Measurements from ENCODE around the gene JADE2. TPM values are rescaled to one million over a fixed set of nuclear protein-coding genes. Genes with fewer than 3 reads are reported as not detected.

JADE2 gene
- total and polyA plus RNA-seq, 4 donors, result 3.9 to 11.4 (median 5.5) TPM

DNA sequence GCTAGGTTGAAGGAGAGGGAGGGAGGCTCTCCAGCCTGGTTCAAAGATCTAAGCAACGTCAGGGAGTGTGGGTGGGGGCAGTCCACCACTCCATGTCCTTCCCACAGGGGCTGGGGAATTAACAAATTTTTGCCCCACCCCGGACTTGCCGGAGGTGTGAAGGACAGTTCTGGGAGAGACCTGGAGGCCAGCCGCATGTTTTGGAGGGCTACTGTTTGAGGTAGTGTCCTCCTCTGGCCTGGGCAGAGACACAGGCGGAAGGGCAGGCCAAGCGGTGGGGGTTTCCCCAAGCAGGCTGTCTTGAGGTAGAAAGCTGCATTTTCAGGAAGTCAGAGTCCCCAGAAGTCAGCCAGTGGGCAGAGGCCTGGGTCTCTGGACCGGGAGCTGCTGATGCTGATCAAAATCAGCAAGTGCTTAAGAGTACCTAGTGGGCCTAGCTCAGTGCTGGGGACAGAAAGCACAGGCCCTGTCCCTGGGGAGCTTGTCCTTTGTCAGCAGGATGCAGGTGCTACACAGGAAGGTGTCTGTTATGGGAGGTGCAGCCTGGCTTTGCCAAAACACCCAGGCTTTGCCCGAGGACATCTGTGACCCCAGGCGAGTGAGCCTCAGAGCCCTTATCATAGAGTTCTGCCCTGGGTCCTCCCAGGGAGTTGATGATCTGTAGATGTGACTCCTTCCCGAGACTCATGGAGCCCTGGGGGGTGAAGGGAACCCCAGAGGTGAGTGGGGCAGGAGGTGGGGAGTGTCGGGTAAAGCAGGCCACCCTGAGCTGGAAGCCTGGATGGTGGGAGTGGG, 18.5 kb downstream of the JADE2 start:
- Histone ChIP-seq H3K27ac (ENCODE audit: low read depth in 1 of 2, low read length in 2 of 2) (no peak overlapping the region), H3K9me3 (ENCODE audit: control insufficient read depth in 4 of 4, low read length in 3 of 4) (no peaks in the 10 kb centered on the region), H3K27me3 (ENCODE audit: control insufficient read depth in 4 of 4, insufficient read depth in 4 of 4, low read length in 3 of 4) (no peaks in the 10 kb centered on the region), H3K9ac (ENCODE audit: low read depth in 1 of 2, low read length in 2 of 2) (no peak overlapping the region), H3K4me3 (ENCODE audit: low read depth in 1 of 3, low read length in 3 of 3) (no peak overlapping the region), H3K4me1 (ENCODE audit: control insufficient read depth in 4 of 4, insufficient read depth in 4 of 4, low read length in 3 of 4) (peaks cover 0 to 5% (median 0%) of the 10 kb centered on the region in 4 donors), H3K36me3 (ENCODE audit: control insufficient read depth in 4 of 4, insufficient read depth in 3 of 4, low read depth in 1 of 4, low read length in 3 of 4) (peaks cover 1 to 29% (median 21%) of the 10 kb centered on the region in 4 donors)
- WGBS, result 83% methylated on average over 11 of the region's 11 CpGs
- TF ChIP-seq, protein P1, sequence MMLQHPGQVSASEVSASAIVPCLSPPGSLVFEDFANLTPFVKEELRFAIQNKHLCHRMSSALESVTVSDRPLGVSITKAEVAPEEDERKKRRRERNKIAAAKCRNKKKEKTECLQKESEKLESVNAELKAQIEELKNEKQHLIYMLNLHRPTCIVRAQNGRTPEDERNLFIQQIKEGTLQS (IDR thresholded peaks at IDR 0.05), result no peak
- no peak for TF ChIP-seq SP1 (IDR thresholded peaks at IDR 0.05)
- no peak for TF ChIP-seq RAD21 (IDR thresholded peaks at IDR 0.05)
- TF ChIP-seq, protein P2, sequence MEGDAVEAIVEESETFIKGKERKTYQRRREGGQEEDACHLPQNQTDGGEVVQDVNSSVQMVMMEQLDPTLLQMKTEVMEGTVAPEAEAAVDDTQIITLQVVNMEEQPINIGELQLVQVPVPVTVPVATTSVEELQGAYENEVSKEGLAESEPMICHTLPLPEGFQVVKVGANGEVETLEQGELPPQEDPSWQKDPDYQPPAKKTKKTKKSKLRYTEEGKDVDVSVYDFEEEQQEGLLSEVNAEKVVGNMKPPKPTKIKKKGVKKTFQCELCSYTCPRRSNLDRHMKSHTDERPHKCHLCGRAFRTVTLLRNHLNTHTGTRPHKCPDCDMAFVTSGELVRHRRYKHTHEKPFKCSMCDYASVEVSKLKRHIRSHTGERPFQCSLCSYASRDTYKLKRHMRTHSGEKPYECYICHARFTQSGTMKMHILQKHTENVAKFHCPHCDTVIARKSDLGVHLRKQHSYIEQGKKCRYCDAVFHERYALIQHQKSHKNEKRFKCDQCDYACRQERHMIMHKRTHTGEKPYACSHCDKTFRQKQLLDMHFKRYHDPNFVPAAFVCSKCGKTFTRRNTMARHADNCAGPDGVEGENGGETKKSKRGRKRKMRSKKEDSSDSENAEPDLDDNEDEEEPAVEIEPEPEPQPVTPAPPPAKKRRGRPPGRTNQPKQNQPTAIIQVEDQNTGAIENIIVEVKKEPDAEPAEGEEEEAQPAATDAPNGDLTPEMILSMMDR (IDR thresholded peaks at IDR 0.05; ENCODE audit: low read depth, low read length, missing input control), result no peak
- TF ChIP-seq HNF4G (IDR thresholded peaks at IDR 0.05), result no peak
- TF ChIP-seq, protein P3, sequence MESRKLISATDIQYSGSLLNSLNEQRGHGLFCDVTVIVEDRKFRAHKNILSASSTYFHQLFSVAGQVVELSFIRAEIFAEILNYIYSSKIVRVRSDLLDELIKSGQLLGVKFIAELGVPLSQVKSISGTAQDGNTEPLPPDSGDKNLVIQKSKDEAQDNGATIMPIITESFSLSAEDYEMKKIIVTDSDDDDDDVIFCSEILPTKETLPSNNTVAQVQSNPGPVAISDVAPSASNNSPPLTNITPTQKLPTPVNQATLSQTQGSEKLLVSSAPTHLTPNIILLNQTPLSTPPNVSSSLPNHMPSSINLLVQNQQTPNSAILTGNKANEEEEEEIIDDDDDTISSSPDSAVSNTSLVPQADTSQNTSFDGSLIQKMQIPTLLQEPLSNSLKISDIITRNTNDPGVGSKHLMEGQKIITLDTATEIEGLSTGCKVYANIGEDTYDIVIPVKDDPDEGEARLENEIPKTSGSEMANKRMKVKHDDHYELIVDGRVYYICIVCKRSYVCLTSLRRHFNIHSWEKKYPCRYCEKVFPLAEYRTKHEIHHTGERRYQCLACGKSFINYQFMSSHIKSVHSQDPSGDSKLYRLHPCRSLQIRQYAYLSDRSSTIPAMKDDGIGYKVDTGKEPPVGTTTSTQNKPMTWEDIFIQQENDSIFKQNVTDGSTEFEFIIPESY (IDR thresholded peaks at IDR 0.05), result no peak
- TF ChIP-seq, protein P4, sequence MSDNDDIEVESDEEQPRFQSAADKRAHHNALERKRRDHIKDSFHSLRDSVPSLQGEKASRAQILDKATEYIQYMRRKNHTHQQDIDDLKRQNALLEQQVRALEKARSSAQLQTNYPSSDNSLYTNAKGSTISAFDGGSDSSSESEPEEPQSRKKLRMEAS (IDR thresholded peaks at IDR 0.05), result no peak
- no peak for TF ChIP-seq JUND (IDR thresholded peaks at IDR 0.05)
- TF ChIP-seq EGR1 (IDR thresholded peaks at IDR 0.05; ENCODE audit: low read depth in 2 of 2), result no peak
- no peak for TF ChIP-seq YY1 (IDR thresholded peaks at IDR 0.05)
- no peak for TF ChIP-seq FOXA1 (IDR thresholded peaks at IDR 0.05)
- TF ChIP-seq HNF4A (conservative IDR thresholded peaks at IDR 0.05), result no peak
- no peak for DNase-seq (ENCODE audit: low spot score)

DNA sequence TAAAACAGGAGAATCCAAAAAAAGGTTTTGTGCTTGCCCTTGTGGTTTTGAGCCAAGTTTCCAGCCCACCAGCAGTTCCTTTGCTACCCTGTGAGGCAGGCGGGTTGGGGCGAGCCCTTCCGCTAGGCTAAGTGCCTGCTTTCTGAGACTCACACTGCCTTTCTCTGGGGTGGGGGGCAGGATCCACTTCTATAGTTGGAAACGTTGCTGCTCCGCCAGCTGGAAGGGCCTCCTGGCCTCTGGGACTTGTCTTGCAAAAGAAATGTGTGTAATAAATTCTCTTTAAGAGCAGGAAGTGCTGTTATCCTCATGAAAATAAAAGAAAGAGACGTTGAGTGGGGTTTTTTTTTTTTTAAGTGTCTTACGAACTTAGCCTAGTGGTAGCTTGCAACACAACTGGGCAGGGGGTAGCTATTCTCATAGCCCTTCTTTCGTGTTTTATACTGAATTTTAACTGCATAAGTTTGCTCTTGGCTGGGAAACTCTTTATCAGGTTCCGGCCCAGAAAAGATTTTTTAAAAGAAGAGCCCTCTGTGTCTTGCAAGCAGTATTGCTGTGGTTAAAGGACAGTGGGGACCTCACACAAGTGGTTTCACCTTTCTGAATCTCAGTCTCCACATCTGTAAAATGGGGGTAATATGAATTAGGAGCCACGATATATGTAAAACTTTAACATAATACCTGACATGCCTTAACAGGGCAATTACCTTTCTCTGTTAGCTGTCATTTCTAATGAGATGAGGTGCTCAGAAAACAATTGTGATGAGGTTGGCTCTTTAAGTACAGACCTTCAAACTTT, 19.8 kb downstream of the JADE2 start:
- no peak for DNase-seq (ENCODE audit: low spot score)
- Histone ChIP-seq H3K27ac (ENCODE audit: low read depth in 1 of 2, low read length in 2 of 2) (no peak overlapping the region), H3K4me1 (ENCODE audit: control insufficient read depth in 4 of 4, insufficient read depth in 4 of 4, low read length in 3 of 4) (peaks cover 0 to 5% (median 0%) of the 10 kb centered on the region in 4 donors), H3K27me3 (ENCODE audit: control insufficient read depth in 4 of 4, insufficient read depth in 4 of 4, low read length in 3 of 4) (no peaks in the 10 kb centered on the region), H3K4me3 (ENCODE audit: low read depth in 1 of 3, low read length in 3 of 3) (no peak overlapping the region), H3K9ac (ENCODE audit: low read depth in 1 of 2, low read length in 2 of 2) (no peak overlapping the region), H3K36me3 (ENCODE audit: control insufficient read depth in 4 of 4, insufficient read depth in 3 of 4, low read depth in 1 of 4, low read length in 3 of 4) (peaks cover 1 to 24% (median 18%) of the 10 kb centered on the region in 4 donors), H3K9me3 (ENCODE audit: control insufficient read depth in 4 of 4, low read length in 3 of 4) (no peaks in the 10 kb centered on the region)
- 77% methylated on average over 10 of the region's 10 CpGs for WGBS
- TF ChIP-seq TAF1 (conservative IDR thresholded peaks at IDR 0.05), result no peak
- no peak for TF ChIP-seq YY1 (IDR thresholded peaks at IDR 0.05)
- no peak for TF ChIP-seq HNF4G (IDR thresholded peaks at IDR 0.05)

Data from liver (tissue), 9 donors.